Subcutaneous abdominal adipose tissue (tissue), 5 donors: ENCODE data around the gene ANAPC4.

Experiments
- H3K27ac ChIP-seq: one replicate; pipeline ENCODE4 v1.7.0; 2013; ENCODE audit warnings: low read depth, mild to moderate bottlenecking, inconsistent platforms, low read length, moderate library complexity
- H3K27me3 ChIP-seq, 5 donors: one replicate each; pipeline ENCODE4 v1.7.0; 2013; ENCODE audit warnings: low read length in 5 of 5, inconsistent platforms in 1 of 5; ENCODE audit not compliant: control insufficient read depth in 5 of 5, insufficient read depth in 4 of 5
- H3K36me3 ChIP-seq, 5 donors: one replicate each; pipeline ENCODE4 v1.7.0; 2013; ENCODE audit warnings: low read length in 5 of 5; ENCODE audit not compliant: control insufficient read depth in 5 of 5, insufficient read depth in 5 of 5
- H3K4me1 ChIP-seq, 5 donors: one replicate each; pipeline ENCODE4 v1.7.0; 2013; ENCODE audit warnings: low read length in 5 of 5, mild to moderate bottlenecking in 3 of 5, moderate library complexity in 1 of 5; ENCODE audit not compliant: control insufficient read depth in 5 of 5, insufficient read depth in 5 of 5
- H3K4me3 ChIP-seq, 5 donors: one replicate each; pipeline ENCODE4 v1.7.0; 2013; ENCODE audit warnings: low read length in 5 of 5, low read depth in 1 of 5
- H3K9ac ChIP-seq, 5 donors: one replicate each; pipeline ENCODE4 v1.7.0; 2013; ENCODE audit warnings: low read length in 5 of 5, mild to moderate bottlenecking in 4 of 5, moderate library complexity in 3 of 5
- H3K9me3 ChIP-seq, 5 donors: one replicate each; pipeline ENCODE4 v1.7.0; 2013; ENCODE audit warnings: low read length in 5 of 5; ENCODE audit not compliant: control insufficient read depth in 5 of 5
- donor health status: healthy.
- donor health status: healthy.
- donor health status: healthy.
- donor health status: healthy.
- donor health status: healthy.

Gene ANAPC4

DNA sequence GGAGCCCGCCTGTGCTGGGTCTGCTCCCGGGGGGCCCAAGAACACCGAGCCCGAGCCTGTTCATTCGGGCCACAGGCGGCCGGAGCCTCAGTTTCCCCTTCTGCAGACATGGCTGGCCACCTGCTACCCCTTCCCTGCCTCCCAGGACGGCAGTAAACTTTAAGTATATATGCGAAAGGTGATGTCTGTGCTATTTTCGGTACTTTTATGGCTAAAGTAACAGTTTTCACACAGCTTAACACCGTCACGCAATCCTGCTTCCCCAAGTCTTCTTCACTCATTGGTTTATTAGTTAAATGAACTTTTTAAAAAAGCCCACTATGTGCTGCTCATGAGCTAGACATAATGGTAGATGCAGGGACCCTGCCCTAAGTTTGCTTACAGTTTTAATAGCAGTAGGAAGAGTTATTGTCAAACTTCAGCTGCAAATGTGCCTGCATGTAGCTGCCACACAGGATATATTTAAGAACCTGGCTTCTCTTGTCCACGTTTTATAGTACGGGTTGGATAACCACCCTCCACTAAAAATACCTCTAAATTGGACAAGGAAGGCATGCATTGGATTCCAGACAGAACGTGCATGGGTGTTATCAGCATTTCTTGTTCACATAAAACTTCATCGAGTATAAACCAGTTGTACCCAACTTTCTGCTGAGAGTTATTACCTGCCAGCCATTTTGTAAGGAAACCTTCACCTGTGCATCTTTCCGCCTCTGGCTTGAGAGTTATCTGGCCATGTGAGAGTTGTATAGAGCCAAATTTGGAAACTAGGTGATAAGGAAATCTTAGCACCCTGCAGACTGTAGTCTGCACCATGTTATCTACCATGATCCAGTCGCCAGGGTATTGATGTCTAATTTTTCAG lies 741 bp downstream of the ANAPC4 start:
- Histone ChIP-seq H3K4me3 (peak overlapping the region; percentile 83 to 99 (median 96)), H3K4me1 (peaks cover 0 to 26% (median 22%) of the 10 kb centered on the region in 5 donors), H3K27ac (peak overlapping the region; percentile 21), H3K27me3 (no peaks in the 10 kb centered on the region), H3K9me3 (peaks cover 0 to 2% (median 0%) of the 10 kb centered on the region in 5 donors), H3K36me3 (peaks cover 7 to 18% (median 13%) of the 10 kb centered on the region in 5 donors), H3K9ac (peak overlapping the region; percentile 22 to 94 (median 92))

DNA sequence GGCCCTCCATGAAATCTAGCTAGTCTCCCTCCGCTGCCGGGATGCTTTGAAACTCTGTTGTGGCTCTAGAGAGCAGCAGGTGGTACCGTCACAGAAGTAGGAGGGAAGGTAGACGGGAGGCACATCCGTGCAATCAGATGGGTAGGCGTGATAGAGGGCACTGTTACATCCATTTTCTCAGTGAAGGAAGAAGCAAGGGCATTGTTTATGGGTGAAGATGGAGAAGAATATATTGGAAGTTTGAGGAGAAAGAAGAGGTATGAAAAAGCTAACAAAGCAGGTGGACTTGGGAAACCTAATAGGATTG lies 1.3 kb downstream of the ANAPC4 start:
- no peak overlapping the region for H3K9ac ChIP-seq
- no peak overlapping the region for H3K27ac ChIP-seq
- peaks cover 0 to 2% (median 0%) of the 10 kb centered on the region in 5 donors for H3K9me3 ChIP-seq
- peaks cover 7 to 19% (median 13%) of the 10 kb centered on the region in 5 donors for H3K36me3 ChIP-seq
- peak overlapping the region in 4 of 5 donors; percentile 83 to 97 (median 92) for H3K4me3 ChIP-seq
- H3K27me3 ChIP-seq = no peaks in the 10 kb centered on the region
- peaks cover 0 to 26% (median 22%) of the 10 kb centered on the region in 5 donors for H3K4me1 ChIP-seq

DNA sequence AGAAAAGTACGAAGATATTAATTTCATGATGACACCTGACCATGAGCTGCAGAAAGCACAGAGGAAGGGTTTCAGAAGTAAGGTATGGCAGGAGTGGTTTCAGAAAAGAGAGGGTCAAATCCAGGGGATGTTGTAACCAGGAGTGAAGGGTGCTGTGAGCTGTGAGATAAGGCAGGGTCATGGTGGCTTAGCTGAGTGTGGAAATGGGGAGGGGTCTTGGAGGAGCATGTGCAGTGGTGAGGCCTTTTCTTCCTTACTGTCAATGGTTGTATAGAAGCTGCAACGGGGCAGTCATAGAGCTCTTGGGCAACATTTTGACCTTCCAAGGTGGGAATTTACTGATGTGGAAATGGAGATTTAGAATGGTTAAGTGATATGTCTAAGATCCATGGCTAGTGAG lies 2.5 kb downstream of the ANAPC4 start:
- Histone ChIP-seq H3K4me3 (no peak overlapping the region), H3K36me3 (peaks cover 17 to 31% (median 22%) of the 10 kb centered on the region in 5 donors), H3K9me3 (peaks cover 0 to 2% (median 0%) of the 10 kb centered on the region in 5 donors), H3K4me1 (peaks cover 0 to 26% (median 22%) of the 10 kb centered on the region in 5 donors), H3K27me3 (no peaks in the 10 kb centered on the region), H3K9ac (no peak overlapping the region), H3K27ac (no peak overlapping the region)

DNA sequence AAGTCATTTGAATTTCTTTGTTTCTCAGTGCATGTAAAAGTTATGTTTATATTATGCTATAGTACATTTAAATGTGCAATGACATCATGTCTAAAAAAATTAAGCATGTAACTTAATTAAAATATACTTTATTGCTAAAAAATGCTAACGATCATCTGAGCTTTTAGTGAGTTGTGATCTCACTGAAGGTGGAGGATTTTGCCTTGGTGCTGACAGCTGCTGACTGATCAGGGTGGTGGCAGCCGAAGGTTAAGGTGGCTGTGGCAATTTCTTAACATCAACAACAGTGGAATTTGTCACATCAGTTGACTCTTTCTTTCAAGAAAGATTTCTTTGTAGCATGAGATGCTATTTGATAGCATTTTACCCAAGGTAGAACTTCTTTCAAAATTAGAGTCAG lies 6.6 kb downstream of the ANAPC4 start:
- Histone ChIP-seq H3K4me1 (peaks cover 0 to 8% (median 6%) of the 10 kb centered on the region in 5 donors), H3K36me3 (peaks cover 26 to 54% (median 39%) of the 10 kb centered on the region in 5 donors), H3K9me3 (no peaks in the 10 kb centered on the region), H3K27ac (no peak overlapping the region), H3K27me3 (no peaks in the 10 kb centered on the region), H3K9ac (no peak overlapping the region), H3K4me3 (no peak overlapping the region)

DNA sequence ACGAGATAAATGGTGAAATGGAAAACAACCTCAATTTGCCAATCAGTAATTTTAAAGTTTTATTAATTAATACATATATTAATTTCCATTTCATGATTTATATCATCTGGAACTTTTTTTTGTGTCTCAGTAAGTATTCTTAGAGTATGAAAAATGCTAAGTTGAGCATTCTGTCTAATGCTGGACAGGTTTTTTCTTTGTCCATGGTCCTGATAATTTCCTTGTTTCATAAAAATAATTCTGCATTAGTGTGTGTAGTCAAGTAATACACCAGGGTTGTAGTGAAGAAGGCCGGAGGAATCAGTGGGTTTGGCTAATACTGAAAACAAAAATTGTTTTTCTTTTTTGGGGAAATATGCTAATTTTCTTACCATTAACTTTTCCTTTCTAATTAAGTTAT lies 9.9 kb downstream of the ANAPC4 start:
- peaks cover 38 to 69% (median 54%) of the 10 kb centered on the region in 5 donors for H3K36me3 ChIP-seq
- H3K4me3 ChIP-seq = no peak overlapping the region
- no peaks in the 10 kb centered on the region for H3K4me1 ChIP-seq
- H3K9me3 ChIP-seq = no peaks in the 10 kb centered on the region
- H3K27me3 ChIP-seq = no peaks in the 10 kb centered on the region
- no peak overlapping the region for H3K9ac ChIP-seq
- H3K27ac ChIP-seq = no peak overlapping the region

DNA sequence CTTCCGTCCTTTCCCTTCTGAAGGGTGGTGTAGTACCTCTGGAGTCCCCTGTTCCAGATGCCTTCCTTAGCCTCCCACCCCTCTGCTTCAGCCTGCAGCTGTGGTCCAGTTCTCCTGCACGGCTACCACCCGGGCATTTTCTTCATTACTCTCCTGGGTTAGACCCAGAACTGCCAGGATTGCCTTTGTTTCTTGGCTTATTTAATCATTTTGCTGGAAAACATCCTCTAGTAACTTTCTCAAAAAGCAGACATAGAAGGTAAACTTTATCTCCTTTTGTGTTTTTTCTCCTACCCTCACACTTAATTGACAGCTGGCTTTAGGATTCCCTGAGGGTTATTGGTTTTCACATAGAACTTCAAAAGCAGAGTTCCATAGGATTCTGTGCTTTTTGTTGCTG lies 20.2 kb downstream of the ANAPC4 start:
- no peak overlapping the region for H3K27ac ChIP-seq
- H3K4me3 ChIP-seq = no peak overlapping the region
- H3K4me1 ChIP-seq = no peaks in the 10 kb centered on the region
- H3K27me3 ChIP-seq = no peaks in the 10 kb centered on the region
- H3K9ac ChIP-seq = no peak overlapping the region
- peaks cover 59 to 91% (median 76%) of the 10 kb centered on the region in 5 donors for H3K36me3 ChIP-seq
- peaks cover 0 to 8% (median 6%) of the 10 kb centered on the region in 5 donors for H3K9me3 ChIP-seq

DNA sequence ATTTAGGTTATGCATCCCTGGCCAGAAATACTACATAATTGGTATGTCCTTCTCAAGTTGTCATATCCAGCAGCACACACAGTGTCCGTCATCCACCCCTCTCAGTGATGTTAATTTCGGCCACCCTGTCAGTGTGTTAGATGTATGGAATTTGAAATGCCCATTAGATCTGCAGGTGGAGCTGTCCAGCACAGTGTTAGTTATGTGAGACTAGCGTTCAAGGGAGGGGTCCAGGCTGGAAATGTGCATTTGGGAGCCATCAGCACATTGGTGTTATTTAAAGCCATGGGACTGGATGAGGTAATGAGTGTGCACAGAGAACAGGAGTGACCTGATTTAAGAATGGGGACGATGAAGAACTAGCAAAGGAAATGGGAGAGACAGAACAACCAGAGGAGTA lies 22.4 kb downstream of the ANAPC4 start:
- Histone ChIP-seq H3K9ac (no peak overlapping the region), H3K27me3 (no peaks in the 10 kb centered on the region), H3K4me3 (no peak overlapping the region), H3K36me3 (peaks cover 57 to 82% (median 69%) of the 10 kb centered on the region in 5 donors), H3K27ac (no peak overlapping the region), H3K4me1 (no peaks in the 10 kb centered on the region), H3K9me3 (peaks cover 0 to 8% (median 6%) of the 10 kb centered on the region in 5 donors)

DNA sequence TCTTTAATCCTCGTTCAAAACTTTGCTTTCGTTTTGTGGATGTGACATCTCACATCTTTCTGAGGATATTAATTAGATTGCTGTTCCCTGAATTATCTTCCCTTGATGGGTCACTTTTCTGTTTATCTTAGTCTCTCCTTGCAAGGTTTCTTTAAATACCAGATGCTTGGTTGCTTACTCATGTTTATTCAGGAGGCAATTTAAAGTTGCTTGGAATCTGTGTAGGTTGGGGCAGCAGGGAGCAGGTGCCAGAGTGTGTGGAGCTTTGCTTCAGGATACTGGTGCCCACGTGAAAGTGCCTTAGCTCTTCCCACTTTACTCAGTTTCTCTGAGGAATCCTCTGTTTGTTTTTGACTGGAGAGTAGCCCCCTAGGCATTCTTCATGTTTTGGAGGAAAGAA lies 24.0 kb downstream of the ANAPC4 start:
- peaks cover 0 to 8% (median 6%) of the 10 kb centered on the region in 5 donors for H3K9me3 ChIP-seq
- no peak overlapping the region for H3K27ac ChIP-seq
- H3K27me3 ChIP-seq = no peaks in the 10 kb centered on the region
- peaks cover 60 to 79% (median 70%) of the 10 kb centered on the region in 5 donors for H3K36me3 ChIP-seq
- H3K4me3 ChIP-seq = no peak overlapping the region
- no peak overlapping the region for H3K9ac ChIP-seq
- peaks cover 0 to 2% (median 0%) of the 10 kb centered on the region in 5 donors for H3K4me1 ChIP-seq

DNA sequence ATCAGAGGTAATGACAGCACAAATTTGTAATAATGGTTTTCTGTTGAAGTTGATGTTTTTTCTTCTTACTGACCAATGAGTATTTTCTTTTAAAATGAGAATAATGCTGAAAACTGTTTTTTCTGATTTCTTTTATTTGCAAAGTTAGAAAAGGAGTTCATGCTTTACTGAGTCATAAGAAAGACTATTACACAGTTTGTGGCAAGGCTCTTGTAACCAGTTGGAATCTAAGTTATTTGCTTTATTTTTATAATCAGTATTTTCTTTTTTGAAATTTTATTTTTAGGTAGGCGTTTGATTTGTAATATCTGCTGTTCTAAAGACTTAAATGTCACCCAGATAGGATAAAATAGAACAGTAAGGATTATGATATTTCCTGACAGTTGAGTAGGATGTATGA lies 25.5 kb downstream of the ANAPC4 start:
- Histone ChIP-seq H3K4me1 (peaks cover 0 to 3% (median 0%) of the 10 kb centered on the region in 5 donors), H3K9me3 (no peaks in the 10 kb centered on the region), H3K27ac (no peak overlapping the region), H3K27me3 (no peaks in the 10 kb centered on the region), H3K9ac (no peak overlapping the region), H3K36me3 (peaks cover 58 to 77% (median 64%) of the 10 kb centered on the region in 5 donors), H3K4me3 (no peak overlapping the region)

DNA sequence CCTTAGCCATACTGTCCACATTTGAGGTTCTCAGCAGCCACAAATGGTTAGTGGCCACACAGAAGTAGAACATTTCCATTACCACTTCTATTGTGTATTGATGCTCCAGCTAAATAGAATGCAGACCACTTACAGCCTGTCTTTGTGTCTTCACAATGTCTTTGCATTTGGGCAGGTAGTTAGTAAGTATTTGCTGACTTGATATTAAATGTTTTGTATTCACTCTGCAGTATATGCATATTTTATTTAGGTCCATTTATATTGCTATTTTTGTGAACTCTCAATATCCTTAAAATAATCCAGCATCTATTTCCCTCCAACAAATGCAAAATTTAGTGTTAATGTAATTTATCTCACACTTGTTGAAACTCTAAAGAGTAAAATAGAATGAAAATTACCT lies 26.6 kb downstream of the ANAPC4 start:
- H3K4me3 ChIP-seq = no peak overlapping the region
- H3K9me3 ChIP-seq = no peaks in the 10 kb centered on the region
- H3K27ac ChIP-seq = no peak overlapping the region
- H3K36me3 ChIP-seq = peaks cover 58 to 80% (median 67%) of the 10 kb centered on the region in 5 donors
- H3K4me1 ChIP-seq = peaks cover 0 to 3% (median 0%) of the 10 kb centered on the region in 5 donors
- no peaks in the 10 kb centered on the region for H3K27me3 ChIP-seq
- no peak overlapping the region for H3K9ac ChIP-seq
